AG04450 (cell line): Measurements from ENCODE around the gene RGS4. TPM values are rescaled to one million over a fixed set of nuclear protein-coding genes. Genes with fewer than 3 reads are reported as not detected.

Experiments
- CTCF ChIA-PET: fragments of 300-600, 350-600 bp; formaldehyde crosslinking; extraction: SDS; loops from one replicate; lab custom pipeline; 2022; ENCODE audit warnings: antibody characterized with exemption, inconsistent platforms; lab: Charles Lee
- POLR2A ChIA-PET: fragments of 350-600 bp; formaldehyde crosslinking; extraction: SDS; loops from one replicate; lab custom pipeline; 2021; ENCODE audit warnings: antibody characterized with exemption, inconsistent platforms; lab: Yijun Ruan, JAX
- DNase-seq: peaks from one replicate; pipeline ENCODE4 v3.0.0-alpha.2; 2011; ENCODE audit warnings: low read depth, low spot score
- H3K27ac ChIP-seq: one replicate; pipeline ENCODE4 v1.5.1; 2012; ENCODE audit warnings: low read depth, low read length, control low read depth
- H3K27me3 ChIP-seq: one replicate; pipeline ENCODE4 v1.6.0; 2012; ENCODE audit warnings: low read length; ENCODE audit not compliant: control insufficient read depth, insufficient read depth
- H3K4me3 ChIP-seq: 2 replicates; pipeline ENCODE4 v1.5.1; 2011; ENCODE audit warnings: mild to moderate bottlenecking, low read depth, low read length, control low read depth
- H3K9me3 ChIP-seq: 2 replicates; pipeline ENCODE4 v1.5.1; 2012; ENCODE audit warnings: low read length; ENCODE audit not compliant: control insufficient read depth, insufficient read depth
- CTCF ChIP-seq: IDR thresholded peaks from 2 replicates; pipeline ENCODE4 v1.5.1; 2011; ENCODE audit warnings: low read depth, low read length, control low read depth, inconsistent platforms
- polyA plus RNA-seq: library from polyadenylated mRNA; depleted of rRNA; stranded (reverse); fragments of >200 nt; gene quantifications from 2 replicates; pipeline ENCODE4 v1.2.3, GENCODE V29; 2011

Gene RGS4
- polyA plus RNA-seq, 1 experiment: 20.2 TPM

GRCh38 chr1:163071405-163072255 is 2.5 kb downstream of the RGS4 start:
- H3K9me3 ChIP-seq: no peaks in the 10 kb centered on the region
- no peaks in the 10 kb centered on the region for H3K27me3 ChIP-seq
- ChIA-PET POLR2A (interaction anchor here (0.7 to 1.2 kb wide), 3 partner anchors 15 to 225 kb away, joined by 3 read pairs; no protein-coding TSS in a partner anchor), CTCF (interaction anchor here (0.6 to 9.1 kb wide), 47 partner anchors 11 to 471 kb away, joined by 3 to 260 read pairs (median 5); partner anchors contain the start of genes CCDC190 and NUF2)
- TF ChIP-seq CTCF: peak; percentile 82
- DNase-seq: peak; percentile 75
- H3K4me3 ChIP-seq: peak overlapping the region; percentile 54
- peak overlapping the region; percentile 54 for H3K27ac ChIP-seq

- ChIA-PET POLR2A (no interaction called here), CTCF (interaction anchor here (0.5 to 9.1 kb wide), 20 partner anchors 12 to 286 kb away, joined by 3 to 260 read pairs (median 8); partner anchors contain the start of gene NUF2)
- no peaks in the 10 kb centered on the region for H3K27me3 ChIP-seq
- no peak overlapping the region for H3K27ac ChIP-seq
- no peak for TF ChIP-seq CTCF
- DNase-seq: no peak
- no peaks in the 10 kb centered on the region for H3K9me3 ChIP-seq
- no peak overlapping the region for H3K4me3 ChIP-seq
These were observed 3.5 kb downstream of the RGS4 start for GRCh38 chr1:163072658-163073057.

- CTCF ChIA-PET: interaction anchor here (1.1 to 9.1 kb wide), 6 partner anchors 103 to 285 kb away, joined by 3 to 260 read pairs (median 53); no protein-coding TSS in a partner anchor
- H3K4me3 ChIP-seq: no peak overlapping the region
- no peaks in the 10 kb centered on the region for H3K27me3 ChIP-seq
- H3K27ac ChIP-seq: no peak overlapping the region
- TF ChIP-seq CTCF: no peak
- no peak for DNase-seq
- H3K9me3 ChIP-seq: no peaks in the 10 kb centered on the region
- POLR2A ChIA-PET: no interaction called here
These were observed 4.8 kb downstream of the RGS4 start for GRCh38 chr1:163074004-163074403.

GRCh38 chr1:163074716-163075284 is 5.6 kb downstream of the RGS4 start:
- DNase-seq: no peak
- CTCF ChIA-PET: interaction anchor here (1.0 to 9.1 kb wide), 4 partner anchors 100 to 240 kb away, joined by 4 to 260 read pairs (median 4); no protein-coding TSS in a partner anchor
- no peaks in the 10 kb centered on the region for H3K27me3 ChIP-seq
- POLR2A ChIA-PET: no interaction called here
- TF ChIP-seq CTCF: no peak
- no peak overlapping the region for H3K4me3 ChIP-seq
- H3K9me3 ChIP-seq: no peaks in the 10 kb centered on the region
- H3K27ac ChIP-seq: no peak overlapping the region
